WTC11 (cell line): ENCODE data around the gene PSD2. TPM values are rescaled to one million over a fixed set of nuclear protein-coding genes. Genes with fewer than 3 reads are reported as not detected.

Source experiments
- ATAC-seq: fragments of 200-7000 bp; cut with Tn5 transposase; 2 replicates; pipeline ENCODE4 v1.10.0; 2021; ENCODE audit warnings: mild to moderate bottlenecking, moderate library complexity
- CTCF ChIA-PET: fragments of 300-600 bp; sonication (Branson Sonifier 250); formaldehyde crosslinking; loops from one replicate; lab custom pipeline; 2021; ENCODE audit warnings: antibody characterized with exemption; lab: Charles Lee
- POLR2A ChIA-PET: fragments of 350-600 bp; sonication (Branson Sonifier 250); formaldehyde crosslinking; loops from one replicate; lab custom pipeline; 2021; ENCODE audit warnings: antibody characterized with exemption; lab: Charles Lee
- DNase-seq: peaks from one replicate; pipeline ENCODE4 v3.0.0; 2021; ENCODE audit warnings: low spot score
- H3K27ac Mint-ChIP-seq: 2 replicates; pipeline ENCODE4 v1.8.0; 2021; ENCODE audit warnings: mixed read lengths
- H3K27me3 Mint-ChIP-seq: 2 replicates; pipeline ENCODE4 v1.8.0; 2021; ENCODE audit warnings: low read depth, mild to moderate bottlenecking, moderate library complexity, mixed read lengths
- H3K36me3 Mint-ChIP-seq: 2 replicates; pipeline ENCODE4 v1.8.0; 2021; ENCODE audit warnings: mixed read lengths
- H3K4me1 Mint-ChIP-seq: 2 replicates; pipeline ENCODE4 v1.8.0; 2022; ENCODE audit warnings: mixed read lengths
- H3K4me3 Mint-ChIP-seq: 2 replicates; pipeline ENCODE4 v1.8.0; 2021; ENCODE audit warnings: mild to moderate bottlenecking, moderate library complexity, mixed read lengths
- H3K9me3 Mint-ChIP-seq: 2 replicates; pipeline ENCODE4 v1.8.0; 2021; ENCODE audit warnings: mixed read lengths
- AFF4 ChIP-seq: sonication (generic); formaldehyde crosslinking; IDR thresholded peaks from 2 replicates; pipeline ENCODE4 v1.8.1; 2023; ENCODE audit warnings: mild to moderate bottlenecking, missing genetic modification reagents, borderline replicate concordance
- AR ChIP-seq: fragments of 250-450 bp; sonication (Bioruptor Pico); IDR thresholded peaks from 2 replicates; pipeline ENCODE4 v1.9.0; 2021; ENCODE audit warnings: mild to moderate bottlenecking
- ATF6 ChIP-seq: sonication (generic); formaldehyde crosslinking; IDR thresholded peaks from 2 replicates; pipeline ENCODE4 v1.8.1; 2023; ENCODE audit warnings: mild to moderate bottlenecking, missing genetic modification reagents
- CREM ChIP-seq: sonication (generic); formaldehyde crosslinking; IDR thresholded peaks from 2 replicates; pipeline ENCODE4 v1.8.1; 2022; ENCODE audit warnings: mild to moderate bottlenecking, missing genetic modification reagents, moderate library complexity
- ETV6 ChIP-seq: sonication (generic); formaldehyde crosslinking; IDR thresholded peaks from 2 replicates; pipeline ENCODE4 v1.8.1; 2022; ENCODE audit warnings: mild to moderate bottlenecking, missing genetic modification reagents
- GABPB1 ChIP-seq: sonication (generic); formaldehyde crosslinking; IDR thresholded peaks from 2 replicates; pipeline ENCODE4 v1.8.1; 2023; ENCODE audit warnings: mild to moderate bottlenecking, missing genetic modification reagents
- GTF2I ChIP-seq: fragments of 250-450 bp; sonication (Bioruptor Pico); conservative IDR thresholded peaks from 2 replicates; pipeline ENCODE4 v1.4.0; 2021; ENCODE audit warnings: mild to moderate bottlenecking
- HMGXB4 ChIP-seq: sonication (generic); formaldehyde crosslinking; IDR thresholded peaks from 2 replicates; pipeline ENCODE4 v1.8.1; 2023; ENCODE audit warnings: mild to moderate bottlenecking, moderate library complexity, missing genetic modification reagents
- MYBL2 ChIP-seq: sonication (generic); formaldehyde crosslinking; IDR thresholded peaks from 2 replicates; pipeline ENCODE4 v1.8.1; 2023; ENCODE audit warnings: mild to moderate bottlenecking, moderate library complexity, missing genetic modification reagents
- NR1H2 ChIP-seq: sonication (generic); formaldehyde crosslinking; IDR thresholded peaks from 2 replicates; pipeline ENCODE4 v1.9.0; 2021; ENCODE audit warnings: mild to moderate bottlenecking, moderate library complexity, missing genetic modification reagents
- RELA ChIP-seq: sonication (generic); formaldehyde crosslinking; IDR thresholded peaks from 2 replicates; pipeline ENCODE4 v1.8.1; 2022; ENCODE audit warnings: missing genetic modification reagents, mild to moderate bottlenecking, borderline replicate concordance
- SOX15 ChIP-seq: fragments of 250-450 bp; sonication (Bioruptor Pico); IDR thresholded peaks from 2 replicates; pipeline ENCODE4 v1.9.0; 2021; ENCODE audit warnings: mild to moderate bottlenecking
- TCF7 ChIP-seq: sonication (generic); formaldehyde crosslinking; IDR thresholded peaks from 2 replicates; pipeline ENCODE4 v1.8.0; 2022; ENCODE audit warnings: mild to moderate bottlenecking, low read depth, missing genetic modification reagents, moderate library complexity
- ZNF138 ChIP-seq: sonication (generic); formaldehyde crosslinking; conservative IDR thresholded peaks from 2 replicates; pipeline ENCODE4 v1.8.1; 2022; ENCODE audit warnings: mild to moderate bottlenecking, moderate library complexity, missing genetic modification reagents
- ZNF219 ChIP-seq: sonication (generic); formaldehyde crosslinking; IDR thresholded peaks from 2 replicates; pipeline ENCODE4 v1.8.0; 2023; ENCODE audit warnings: missing genetic modification reagents, mild to moderate bottlenecking, borderline replicate concordance
- ZNF232 ChIP-seq: sonication (generic); formaldehyde crosslinking; IDR thresholded peaks from 2 replicates; pipeline ENCODE4 v1.8.0; 2022; ENCODE audit warnings: mild to moderate bottlenecking, missing genetic modification reagents
- ZNF416 ChIP-seq: fragments of 250-450 bp; sonication (Bioruptor Pico); IDR thresholded peaks from 2 replicates; pipeline ENCODE4 v1.9.0; 2021; ENCODE audit warnings: mild to moderate bottlenecking, inconsistent platforms
- total RNA-seq: library from RNA; stranded (reverse); gene quantifications from 3 replicates; pipeline ENCODE4 v1.2.3, GENCODE V29; 2021
- TF ChIP-seq, protein P1 (sequence below): sonication (generic); formaldehyde crosslinking; IDR thresholded peaks from 2 replicates; pipeline ENCODE4 v1.8.0; 2023; ENCODE audit warnings: mild to moderate bottlenecking, missing genetic modification reagents
- TF ChIP-seq, protein P2 (sequence below): sonication (generic); formaldehyde crosslinking; IDR thresholded peaks from 2 replicates; pipeline ENCODE4 v1.8.1; 2023; ENCODE audit warnings: mild to moderate bottlenecking, missing genetic modification reagents
- TF ChIP-seq, protein P3 (sequence below): sonication (generic); formaldehyde crosslinking; IDR thresholded peaks from 2 replicates; pipeline ENCODE4 v1.8.1; 2022; ENCODE audit warnings: missing genetic modification reagents, borderline replicate concordance

The PSD2 gene
- total RNA-seq, 1 experiment from 2014 or later, result 0.57 TPM

DNA sequence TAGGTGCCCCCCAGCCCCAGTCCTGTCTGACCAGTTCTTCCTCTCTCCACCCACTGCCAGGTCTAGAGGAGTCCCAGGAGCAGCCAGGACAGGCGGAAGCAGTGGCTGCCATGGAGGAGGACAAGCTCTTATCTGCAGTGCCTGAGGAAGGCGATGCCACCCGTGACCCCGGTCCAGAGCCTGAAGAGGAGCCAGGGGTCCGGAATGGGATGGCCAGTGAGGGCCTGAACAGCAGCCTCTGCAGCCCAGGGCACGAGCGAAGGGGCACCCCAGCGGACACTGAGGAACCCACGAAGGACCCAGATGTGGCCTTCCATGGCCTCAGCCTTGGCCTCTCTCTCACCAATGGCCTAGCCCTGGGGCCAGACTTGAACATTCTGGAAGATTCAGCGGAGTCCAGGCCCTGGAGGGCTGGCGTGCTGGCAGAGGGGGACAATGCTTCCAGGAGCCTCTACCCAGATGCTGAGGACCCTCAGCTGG, 13.8 kb downstream of the PSD2 start:
- TF ChIP-seq NR1H2 (no peak), AFF4 (CRISPR knock-in tag) (no peak), ZNF232 (no peak), CREM (no peak), RELA (CRISPR knock-in tag) (no peak), GTF2I (no peak), ATF6 (CRISPR knock-in tag) (no peak), GABPB1 (CRISPR knock-in tag) (no peak), ZNF416 (CRISPR knock-in tag) (no peak), AR (CRISPR knock-in tag) (no peak), SOX15 (CRISPR knock-in tag) (no peak), ETV6 (CRISPR knock-in tag) (no peak), MYBL2 (CRISPR knock-in tag) (no peak), TCF7 (CRISPR knock-in tag) (no peak), ZNF138 (no peak), HMGXB4 (CRISPR knock-in tag) (no peak), ZNF219 (CRISPR knock-in tag) (no peak)
- TF ChIP-seq, protein P1, sequence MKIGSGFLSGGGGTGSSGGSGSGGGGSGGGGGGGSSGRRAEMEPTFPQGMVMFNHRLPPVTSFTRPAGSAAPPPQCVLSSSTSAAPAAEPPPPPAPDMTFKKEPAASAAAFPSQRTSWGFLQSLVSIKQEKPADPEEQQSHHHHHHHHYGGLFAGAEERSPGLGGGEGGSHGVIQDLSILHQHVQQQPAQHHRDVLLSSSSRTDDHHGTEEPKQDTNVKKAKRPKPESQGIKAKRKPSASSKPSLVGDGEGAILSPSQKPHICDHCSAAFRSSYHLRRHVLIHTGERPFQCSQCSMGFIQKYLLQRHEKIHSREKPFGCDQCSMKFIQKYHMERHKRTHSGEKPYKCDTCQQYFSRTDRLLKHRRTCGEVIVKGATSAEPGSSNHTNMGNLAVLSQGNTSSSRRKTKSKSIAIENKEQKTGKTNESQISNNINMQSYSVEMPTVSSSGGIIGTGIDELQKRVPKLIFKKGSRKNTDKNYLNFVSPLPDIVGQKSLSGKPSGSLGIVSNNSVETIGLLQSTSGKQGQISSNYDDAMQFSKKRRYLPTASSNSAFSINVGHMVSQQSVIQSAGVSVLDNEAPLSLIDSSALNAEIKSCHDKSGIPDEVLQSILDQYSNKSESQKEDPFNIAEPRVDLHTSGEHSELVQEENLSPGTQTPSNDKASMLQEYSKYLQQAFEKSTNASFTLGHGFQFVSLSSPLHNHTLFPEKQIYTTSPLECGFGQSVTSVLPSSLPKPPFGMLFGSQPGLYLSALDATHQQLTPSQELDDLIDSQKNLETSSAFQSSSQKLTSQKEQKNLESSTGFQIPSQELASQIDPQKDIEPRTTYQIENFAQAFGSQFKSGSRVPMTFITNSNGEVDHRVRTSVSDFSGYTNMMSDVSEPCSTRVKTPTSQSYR (CRISPR knock-in tag), result no peak
- TF ChIP-seq, protein P2, sequence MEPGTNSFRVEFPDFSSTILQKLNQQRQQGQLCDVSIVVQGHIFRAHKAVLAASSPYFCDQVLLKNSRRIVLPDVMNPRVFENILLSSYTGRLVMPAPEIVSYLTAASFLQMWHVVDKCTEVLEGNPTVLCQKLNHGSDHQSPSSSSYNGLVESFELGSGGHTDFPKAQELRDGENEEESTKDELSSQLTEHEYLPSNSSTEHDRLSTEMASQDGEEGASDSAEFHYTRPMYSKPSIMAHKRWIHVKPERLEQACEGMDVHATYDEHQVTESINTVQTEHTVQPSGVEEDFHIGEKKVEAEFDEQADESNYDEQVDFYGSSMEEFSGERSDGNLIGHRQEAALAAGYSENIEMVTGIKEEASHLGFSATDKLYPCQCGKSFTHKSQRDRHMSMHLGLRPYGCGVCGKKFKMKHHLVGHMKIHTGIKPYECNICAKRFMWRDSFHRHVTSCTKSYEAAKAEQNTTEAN, result no peak
- TF ChIP-seq, protein P3, sequence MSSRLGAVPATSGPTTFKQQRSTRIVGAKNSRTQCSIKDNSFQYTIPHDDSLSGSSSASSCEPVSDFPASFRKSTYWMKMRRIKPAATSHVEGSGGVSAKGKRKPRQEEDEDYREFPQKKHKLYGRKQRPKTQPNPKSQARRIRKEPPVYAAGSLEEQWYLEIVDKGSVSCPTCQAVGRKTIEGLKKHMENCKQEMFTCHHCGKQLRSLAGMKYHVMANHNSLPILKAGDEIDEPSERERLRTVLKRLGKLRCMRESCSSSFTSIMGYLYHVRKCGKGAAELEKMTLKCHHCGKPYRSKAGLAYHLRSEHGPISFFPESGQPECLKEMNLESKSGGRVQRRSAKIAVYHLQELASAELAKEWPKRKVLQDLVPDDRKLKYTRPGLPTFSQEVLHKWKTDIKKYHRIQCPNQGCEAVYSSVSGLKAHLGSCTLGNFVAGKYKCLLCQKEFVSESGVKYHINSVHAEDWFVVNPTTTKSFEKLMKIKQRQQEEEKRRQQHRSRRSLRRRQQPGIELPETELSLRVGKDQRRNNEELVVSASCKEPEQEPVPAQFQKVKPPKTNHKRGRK (CRISPR knock-in tag), result no peak
- no peaks in the 10 kb centered on the region for H3K4me1 Mint-ChIP-seq
- DNase-seq (no peak), ATAC-seq (no peak)
- H3K4me3 Mint-ChIP-seq, result no peak overlapping the region
- POLR2A ChIA-PET, result no interaction called here
- H3K9me3 Mint-ChIP-seq, result no peaks in the 10 kb centered on the region
- no peak overlapping the region for H3K27ac Mint-ChIP-seq
- H3K36me3 Mint-ChIP-seq, result no peaks in the 10 kb centered on the region
- CTCF ChIA-PET, result interaction anchor here (0.7 to 2.0 kb wide), 3 partner anchors 22 to 264 kb away, joined by 3 to 9 read pairs (median 4); no protein-coding TSS in a partner anchor
- H3K27me3 Mint-ChIP-seq, result no peaks in the 10 kb centered on the region; the same call in 1 of the 2 replicates
